ENCODE data around the gene MAL. TPM values are rescaled to one million over a fixed set of nuclear protein-coding genes. Genes with fewer than 3 reads are reported as not detected.

MAL gene
- total RNA-seq, 1 experiment from 2014 or later = 1.6 TPM

DNA sequence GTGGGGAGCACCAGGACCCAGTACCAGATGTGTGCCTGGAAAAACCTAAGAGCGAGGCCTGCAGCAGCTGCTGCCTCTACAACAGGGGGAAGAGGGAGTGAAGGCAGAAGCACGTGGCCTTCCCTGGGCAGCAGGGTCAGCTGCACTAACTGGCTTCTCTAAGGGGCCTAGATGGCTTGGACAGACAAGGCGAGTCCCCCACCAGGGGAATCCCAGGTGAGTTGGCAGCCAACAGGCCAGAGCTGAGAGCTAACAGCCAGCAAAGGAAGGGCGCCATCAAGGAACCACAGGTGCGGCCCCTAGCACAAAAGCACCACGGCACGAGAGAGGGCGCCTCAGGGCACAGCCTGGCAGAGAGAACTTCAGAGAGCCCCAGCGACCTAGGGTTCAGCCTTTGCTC is 19.8 kb upstream of the MAL start:
- DNase-seq = no peak
- H3K4me3 ChIP-seq (ENCODE audit: low read length) = no peak overlapping the region
- H3K9ac ChIP-seq (ENCODE audit: low read length) = no peak overlapping the region
- no peaks in the 10 kb centered on the region for H3K9me3 ChIP-seq (ENCODE audit: low read length)
- H4K20me1 ChIP-seq (ENCODE audit: low read length) = no peaks in the 10 kb centered on the region
- intact Hi-C loops (cut with micrococcal nuclease) = no loop called here
- ChIA-PET POLR2A (ENCODE audit: unreplicated experiment) (no interaction called here), CTCF (no interaction called here)
- H2AFZ ChIP-seq (ENCODE audit: low read length) = no peak overlapping the region
- H3K4me1 ChIP-seq (ENCODE audit: insufficient read depth, low read length) = no peaks in the 10 kb centered on the region
- no peaks in the 10 kb centered on the region for H3K27me3 ChIP-seq (ENCODE audit: low read length)
- BruUV-seq (replicated peaks) = no TSS peak
- H3K27ac ChIP-seq (ENCODE audit: low read length) = no peak overlapping the region
- H3K4me2 ChIP-seq (ENCODE audit: low read length) = no peak overlapping the region
- no peak for TF ChIP-seq EZH2phosphoT487 (IDR thresholded peaks at IDR 0.05; ENCODE audit: borderline replicate concordance, low read length)
- TF ChIP-seq EZH2 (IDR thresholded peaks at IDR 0.05; ENCODE audit: low read length, unreplicated experiment) = no peak
- no peak for TF ChIP-seq CTCF (conservative IDR thresholded peaks at IDR 0.05; ENCODE audit: low read depth, low read length)
- ATAC-seq = no peak
- no peaks in the 10 kb centered on the region for H3K36me3 ChIP-seq (ENCODE audit: low read depth, low read length)
- H3K9me2 ChIP-seq (replicated peaks; ENCODE audit: low read length) = no peaks in the 10 kb centered on the region
- no peaks in the 10 kb centered on the region for H3K79me2 ChIP-seq (ENCODE audit: low read length)
- H3F3A ChIP-seq (ENCODE audit: low read length, unreplicated experiment) = no peaks in the 10 kb centered on the region

- Histone ChIP-seq H3K27me3 (ENCODE audit: low read length) (no peaks in the 10 kb centered on the region), H3K9me2 (replicated peaks; ENCODE audit: low read length) (no peaks in the 10 kb centered on the region), H3F3A (ENCODE audit: low read length, unreplicated experiment) (no peaks in the 10 kb centered on the region), H3K36me3 (ENCODE audit: low read depth, low read length) (no peaks in the 10 kb centered on the region), H3K9me3 (ENCODE audit: low read length) (no peaks in the 10 kb centered on the region), H2AFZ (ENCODE audit: low read length) (no peak overlapping the region), H3K9ac (ENCODE audit: low read length) (no peak overlapping the region), H3K79me2 (ENCODE audit: low read length) (no peaks in the 10 kb centered on the region), H3K4me1 (ENCODE audit: insufficient read depth, low read length) (no peaks in the 10 kb centered on the region), H3K4me3 (ENCODE audit: low read length) (no peak overlapping the region), H3K27ac (ENCODE audit: low read length) (no peak overlapping the region), H3K4me2 (ENCODE audit: low read length) (no peak overlapping the region), H4K20me1 (ENCODE audit: low read length) (no peaks in the 10 kb centered on the region)
- TF ChIP-seq CTCF (conservative IDR thresholded peaks at IDR 0.05; ENCODE audit: low read depth, low read length) = no peak
- no peak for TF ChIP-seq EZH2 (IDR thresholded peaks at IDR 0.05; ENCODE audit: low read length, unreplicated experiment)
- no peak for TF ChIP-seq EZH2phosphoT487 (IDR thresholded peaks at IDR 0.05; ENCODE audit: borderline replicate concordance, low read length)
- intact Hi-C loops (cut with micrococcal nuclease) = no loop called here
- DNase-seq = no peak
- ChIA-PET CTCF (no interaction called here), POLR2A (ENCODE audit: unreplicated experiment) (no interaction called here)
- BruUV-seq (replicated peaks) = no TSS peak
- ATAC-seq = no peak
Observed at GRCh38 chr2:95006588-95006987, 18.9 kb upstream of the MAL start.

GRCh38 chr2:95007031-95007609 is 18.4 kb upstream of the MAL start:
- DNase-seq (no peak), ATAC-seq (no peak)
- H3K9me3 ChIP-seq (ENCODE audit: low read length) = no peaks in the 10 kb centered on the region
- H3K79me2 ChIP-seq (ENCODE audit: low read length) = no peaks in the 10 kb centered on the region
- H3K4me2 ChIP-seq (ENCODE audit: low read length) = no peak overlapping the region
- H3K9ac ChIP-seq (ENCODE audit: low read length) = no peak overlapping the region
- H4K20me1 ChIP-seq (ENCODE audit: low read length) = no peaks in the 10 kb centered on the region
- ChIA-PET CTCF (no interaction called here), POLR2A (ENCODE audit: unreplicated experiment) (no interaction called here)
- H3K27ac ChIP-seq (ENCODE audit: low read length) = no peak overlapping the region
- H2AFZ ChIP-seq (ENCODE audit: low read length) = no peak overlapping the region
- no peaks in the 10 kb centered on the region for H3F3A ChIP-seq (ENCODE audit: low read length, unreplicated experiment)
- intact Hi-C loops (cut with micrococcal nuclease) = no loop called here
- no peaks in the 10 kb centered on the region for H3K27me3 ChIP-seq (ENCODE audit: low read length)
- H3K9me2 ChIP-seq (replicated peaks; ENCODE audit: low read length) = no peaks in the 10 kb centered on the region
- H3K4me3 ChIP-seq (ENCODE audit: low read length) = no peak overlapping the region
- TF ChIP-seq EZH2 (IDR thresholded peaks at IDR 0.05; ENCODE audit: low read length, unreplicated experiment) = no peak
- no peak for TF ChIP-seq CTCF (conservative IDR thresholded peaks at IDR 0.05; ENCODE audit: low read depth, low read length)
- TF ChIP-seq EZH2phosphoT487 (IDR thresholded peaks at IDR 0.05; ENCODE audit: borderline replicate concordance, low read length) = no peak
- H3K4me1 ChIP-seq (ENCODE audit: insufficient read depth, low read length) = no peaks in the 10 kb centered on the region
- no peaks in the 10 kb centered on the region for H3K36me3 ChIP-seq (ENCODE audit: low read depth, low read length)
- BruUV-seq (replicated peaks) = no TSS peak
